ENCODE measurements around the gene CMIP. TPM values are rescaled to one million over a fixed set of nuclear protein-coding genes. Genes with fewer than 3 reads are reported as not detected.

Gene CMIP
- total RNA-seq, 1 donor from 2014 or later: 18.8 TPM

- no peak for DNase-seq (ENCODE audit: low spot score in 2 of 2)
- no peak for FAIRE-seq
Measured at GRCh38 chr16:81665588-81665987, 221.0 kb downstream of the CMIP start.

- no peak for FAIRE-seq
- no peak for DNase-seq (ENCODE audit: low spot score in 2 of 2)
Measured at GRCh38 chr16:81666113-81666512, 221.5 kb downstream of the CMIP start.

- FAIRE-seq (no peak), DNase-seq (ENCODE audit: low spot score in 2 of 2) (no peak)
Measured at GRCh38 chr16:81668243-81669097, 223.9 kb downstream of the CMIP start.

- DNase-seq (ENCODE audit: low spot score in 2 of 2): no peak
- no peak for FAIRE-seq
Measured at GRCh38 chr16:81669473-81670350, 225.1 kb downstream of the CMIP start.

GRCh38 chr16:81671738-81672597, 227.4 kb downstream of the CMIP start:
- DNase-seq (ENCODE audit: low spot score in 2 of 2): no peak
- FAIRE-seq: no peak

- FAIRE-seq: no peak
- DNase-seq (ENCODE audit: low spot score in 2 of 2): no peak
Measured at GRCh38 chr16:81673432-81673831, 228.8 kb downstream of the CMIP start.

GRCh38 chr16:81675662-81676061, 231.1 kb downstream of the CMIP start:
- DNase-seq (ENCODE audit: low spot score in 2 of 2) (no peak), FAIRE-seq (no peak)

GRCh38 chr16:81676066-81676882, 231.7 kb downstream of the CMIP start:
- DNase-seq (ENCODE audit: low spot score in 2 of 2) (no peak), FAIRE-seq (no peak)

- DNase-seq (ENCODE audit: low spot score in 2 of 2) (no peak), FAIRE-seq (no peak)
Measured at GRCh38 chr16:81676883-81677737, 232.5 kb downstream of the CMIP start.

GRCh38 chr16:81678326-81679095, 233.9 kb downstream of the CMIP start:
- no peak for DNase-seq (ENCODE audit: low spot score in 2 of 2)
- FAIRE-seq: no peak

- no peak for DNase-seq (ENCODE audit: low spot score in 2 of 2)
- FAIRE-seq: no peak
Measured at GRCh38 chr16:81679721-81680430, 235.3 kb downstream of the CMIP start.

- FAIRE-seq (no peak), DNase-seq (ENCODE audit: low spot score in 2 of 2) (peak in 1 of 2 donors; percentile 46)
Measured at GRCh38 chr16:81680444-81681275, 236.1 kb downstream of the CMIP start.

GRCh38 chr16:81681311-81681710, 236.7 kb downstream of the CMIP start:
- FAIRE-seq: no peak

GRCh38 chr16:81684242-81684837, 239.7 kb downstream of the CMIP start:
- no peak for FAIRE-seq

More at GRCh38 chr16:81681311-81681710, 236.7 kb downstream of the CMIP start:
- DNase-seq (ENCODE audit: low spot score in 2 of 2): no peak

GRCh38 chr16:81684901-81685300, 240.3 kb downstream of the CMIP start:
- FAIRE-seq (no peak), DNase-seq (ENCODE audit: low spot score in 2 of 2) (no peak)

More at GRCh38 chr16:81684242-81684837, 239.7 kb downstream of the CMIP start:
- DNase-seq (ENCODE audit: low spot score in 2 of 2): no peak
